NT2/D1 (cell line): ENCODE results near the gene ZNF260.

Experiments
- SUZ12 ChIP-seq: IDR thresholded peaks from 2 replicates; pipeline ENCODE4 v1.6.1; 2011; ENCODE audit not compliant: insufficient read length, insufficient read depth; ENCODE audit errors: extremely low read depth
- YY1 ChIP-seq: IDR thresholded peaks from 2 replicates; pipeline ENCODE4 v1.6.1; 2011; ENCODE audit not compliant: insufficient read length, insufficient read depth
- ZNF274 ChIP-seq: IDR thresholded peaks from 2 replicates; pipeline ENCODE4 v1.6.1; 2011; ENCODE audit warnings: mild to moderate bottlenecking, low read depth, low read length

GRCh38 chr19:36514012-36514612, 14.0 kb downstream of the ZNF260 start:
- TF ChIP-seq SUZ12 (no peak), YY1 (no peak), ZNF274 (peak; percentile 81)
